ENCODE data around the gene PDE4D.

- TF ChIP-seq, protein P1, sequence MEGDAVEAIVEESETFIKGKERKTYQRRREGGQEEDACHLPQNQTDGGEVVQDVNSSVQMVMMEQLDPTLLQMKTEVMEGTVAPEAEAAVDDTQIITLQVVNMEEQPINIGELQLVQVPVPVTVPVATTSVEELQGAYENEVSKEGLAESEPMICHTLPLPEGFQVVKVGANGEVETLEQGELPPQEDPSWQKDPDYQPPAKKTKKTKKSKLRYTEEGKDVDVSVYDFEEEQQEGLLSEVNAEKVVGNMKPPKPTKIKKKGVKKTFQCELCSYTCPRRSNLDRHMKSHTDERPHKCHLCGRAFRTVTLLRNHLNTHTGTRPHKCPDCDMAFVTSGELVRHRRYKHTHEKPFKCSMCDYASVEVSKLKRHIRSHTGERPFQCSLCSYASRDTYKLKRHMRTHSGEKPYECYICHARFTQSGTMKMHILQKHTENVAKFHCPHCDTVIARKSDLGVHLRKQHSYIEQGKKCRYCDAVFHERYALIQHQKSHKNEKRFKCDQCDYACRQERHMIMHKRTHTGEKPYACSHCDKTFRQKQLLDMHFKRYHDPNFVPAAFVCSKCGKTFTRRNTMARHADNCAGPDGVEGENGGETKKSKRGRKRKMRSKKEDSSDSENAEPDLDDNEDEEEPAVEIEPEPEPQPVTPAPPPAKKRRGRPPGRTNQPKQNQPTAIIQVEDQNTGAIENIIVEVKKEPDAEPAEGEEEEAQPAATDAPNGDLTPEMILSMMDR (IDR thresholded peaks at IDR 0.05), result no peak
- no peak for TF ChIP-seq ZFX (IDR thresholded peaks at IDR 0.05; ENCODE audit: borderline replicate concordance)
These were observed 687.4 kb downstream of the PDE4D start for GRCh38 chr5:59206132-59206581.

Measured in 22Rv1 (cell line).